Skin epidermis (tissue), 12 donors: ENCODE results near the gene QSOX1.
A peak's percentile ranks its signal among the peaks of the same experiment; 100 is the strongest.
"Not testable (repeated sequence)": the region's sequence is repeated elsewhere in the genome, so short reads cannot be mapped to it uniquely, and the experiment has no call there.

Experiments used
- H3K27ac ChIP-seq, 21 experiments: fragments of 200-600 bp; sonication (generic) in 11 of 21; one replicate each; pipeline ENCODE4 v1.5.0; 2020; ENCODE audit warnings: mild to moderate bottlenecking in 3 of 21, inconsistent platforms in 2 of 21, moderate library complexity in 2 of 21
- H3K4me3 ChIP-seq, 7 experiments: fragments of 200-600 bp; sonication (generic) in 2 of 7; one replicate each; pipeline ENCODE4 v1.5.0; 2020; ENCODE audit warnings: inconsistent platforms in 2 of 7, mild to moderate bottlenecking in 2 of 7, moderate library complexity in 1 of 7

Gene QSOX1, protein sequence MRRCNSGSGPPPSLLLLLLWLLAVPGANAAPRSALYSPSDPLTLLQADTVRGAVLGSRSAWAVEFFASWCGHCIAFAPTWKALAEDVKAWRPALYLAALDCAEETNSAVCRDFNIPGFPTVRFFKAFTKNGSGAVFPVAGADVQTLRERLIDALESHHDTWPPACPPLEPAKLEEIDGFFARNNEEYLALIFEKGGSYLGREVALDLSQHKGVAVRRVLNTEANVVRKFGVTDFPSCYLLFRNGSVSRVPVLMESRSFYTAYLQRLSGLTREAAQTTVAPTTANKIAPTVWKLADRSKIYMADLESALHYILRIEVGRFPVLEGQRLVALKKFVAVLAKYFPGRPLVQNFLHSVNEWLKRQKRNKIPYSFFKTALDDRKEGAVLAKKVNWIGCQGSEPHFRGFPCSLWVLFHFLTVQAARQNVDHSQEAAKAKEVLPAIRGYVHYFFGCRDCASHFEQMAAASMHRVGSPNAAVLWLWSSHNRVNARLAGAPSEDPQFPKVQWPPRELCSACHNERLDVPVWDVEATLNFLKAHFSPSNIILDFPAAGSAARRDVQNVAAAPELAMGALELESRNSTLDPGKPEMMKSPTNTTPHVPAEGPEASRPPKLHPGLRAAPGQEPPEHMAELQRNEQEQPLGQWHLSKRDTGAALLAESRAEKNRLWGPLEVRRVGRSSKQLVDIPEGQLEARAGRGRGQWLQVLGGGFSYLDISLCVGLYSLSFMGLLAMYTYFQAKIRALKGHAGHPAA

GRCh38 chr1:180154325-180155181, at the start of gene QSOX1:
Gene QSOX1 (plus strand): TSS chr1:180154869. CDS start chr1:180154908, 39 bp downstream.
- H3K4me3 ChIP-seq: peak within 1 kb of the TSS; percentile 78 to 97 (median 90)
- H3K27ac ChIP-seq: peak within 1 kb of the TSS; percentile 67 to 97 (median 91)

GRCh38 chr1:180112091-180112490, 42.6 kb upstream of the QSOX1 start:
- H3K4me3 ChIP-seq: no peak overlapping the region
- no peak overlapping the region for H3K27ac ChIP-seq

GRCh38 chr1:180112984-180113647, 41.6 kb upstream of the QSOX1 start:
- H3K4me3 ChIP-seq: no peak overlapping the region
- no peak overlapping the region for H3K27ac ChIP-seq

- Histone ChIP-seq H3K27ac (no peak overlapping the region), H3K4me3 (no peak overlapping the region)
Observed at GRCh38 chr1:180114396-180114945, 40.2 kb upstream of the QSOX1 start.

GRCh38 chr1:180116964-180117763, 37.5 kb upstream of the QSOX1 start:
- Histone ChIP-seq H3K4me3 (no peak overlapping the region), H3K27ac (no peak overlapping the region)

DNA sequence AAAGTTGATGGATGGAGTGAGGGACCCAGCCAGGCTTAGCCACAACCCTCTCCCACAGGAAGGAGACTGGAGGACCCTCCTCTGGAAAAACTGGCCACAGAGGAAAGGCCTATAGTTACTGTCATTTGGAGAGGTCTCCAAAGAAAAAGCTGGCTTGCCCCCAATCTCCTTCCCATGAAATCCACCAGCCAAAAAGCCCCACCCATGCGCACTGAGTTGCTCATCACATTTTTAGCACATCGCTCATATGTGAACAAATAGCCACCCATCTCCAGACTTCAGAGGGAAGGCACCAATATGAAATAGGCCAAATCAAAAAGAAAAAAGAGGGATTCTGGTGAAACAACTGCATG, 36.9 kb upstream of the QSOX1 start:
- Histone ChIP-seq H3K27ac (no peak overlapping the region), H3K4me3 (no peak overlapping the region)

DNA sequence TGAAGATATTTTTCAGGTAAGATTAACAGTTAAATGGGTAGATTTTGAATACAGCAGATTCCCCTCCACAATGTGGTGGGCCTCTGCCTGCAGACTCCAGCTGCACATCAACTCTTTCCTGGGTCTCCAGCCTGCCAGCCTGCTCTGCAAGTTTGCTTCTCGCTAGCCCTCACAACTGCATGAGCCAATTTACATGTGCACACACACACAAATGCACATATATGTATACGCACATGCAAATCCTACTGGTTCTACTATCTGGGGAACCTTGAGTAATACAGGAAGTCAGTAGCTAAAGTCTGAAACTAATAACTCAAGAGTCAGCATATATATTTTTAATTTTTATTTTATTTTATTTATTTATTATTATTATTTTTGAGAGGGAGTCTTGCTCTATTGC, 34.8 kb upstream of the QSOX1 start:
- Histone ChIP-seq H3K27ac (no peak overlapping the region), H3K4me3 (no peak overlapping the region)

- no peak overlapping the region for H3K27ac ChIP-seq
- H3K4me3 ChIP-seq: no peak overlapping the region
Observed at GRCh38 chr1:180123463-180123936, 31.2 kb upstream of the QSOX1 start.

DNA sequence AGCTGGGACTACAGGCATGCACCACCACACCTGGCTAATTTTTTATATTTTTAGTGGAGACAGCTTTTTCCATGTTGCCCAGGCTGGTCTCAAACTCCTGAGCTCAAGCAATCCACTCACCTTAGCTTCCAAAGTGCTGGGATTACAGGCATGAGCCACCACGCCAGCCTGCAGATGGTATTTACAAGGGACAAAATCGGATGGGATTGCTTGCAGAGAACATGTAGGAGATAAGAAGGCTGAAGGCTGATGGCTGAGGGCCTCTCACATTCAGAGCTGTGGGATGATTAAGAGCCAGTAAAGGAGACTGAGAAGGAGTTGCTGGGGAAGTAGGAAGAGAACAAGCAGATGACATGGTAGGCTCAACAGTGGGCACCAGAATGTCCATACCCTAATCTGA, 24.0 kb upstream of the QSOX1 start:
- H3K27ac ChIP-seq: no peak overlapping the region
- H3K4me3 ChIP-seq: no peak overlapping the region

- Histone ChIP-seq H3K27ac (peak overlapping the region in 2 of 21 experiments; percentile 23 to 25), H3K4me3 (no peak overlapping the region)
Observed at GRCh38 chr1:180131510-180131909, 23.2 kb upstream of the QSOX1 start.

DNA sequence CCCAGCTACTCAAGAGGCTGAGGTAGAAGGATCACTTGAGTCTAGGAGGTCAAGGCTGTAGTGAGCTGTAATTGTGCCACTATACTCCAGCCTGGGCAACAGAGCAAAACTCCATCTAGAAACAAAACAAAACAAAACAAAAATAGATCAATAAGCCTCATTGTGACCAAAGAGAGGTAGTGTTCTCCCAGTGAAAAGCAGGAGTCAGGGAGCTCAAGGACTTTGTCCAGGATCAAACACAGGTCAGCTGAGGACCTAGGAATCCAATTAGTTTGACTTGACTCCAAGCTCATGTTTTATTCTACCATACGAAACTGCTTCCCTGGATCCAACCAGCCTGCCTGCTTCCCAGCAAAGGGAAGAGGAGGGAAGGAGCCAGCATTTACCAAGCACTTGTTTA, 21.5 kb upstream of the QSOX1 start:
- H3K4me3 ChIP-seq: no peak overlapping the region
- no peak overlapping the region for H3K27ac ChIP-seq

DNA sequence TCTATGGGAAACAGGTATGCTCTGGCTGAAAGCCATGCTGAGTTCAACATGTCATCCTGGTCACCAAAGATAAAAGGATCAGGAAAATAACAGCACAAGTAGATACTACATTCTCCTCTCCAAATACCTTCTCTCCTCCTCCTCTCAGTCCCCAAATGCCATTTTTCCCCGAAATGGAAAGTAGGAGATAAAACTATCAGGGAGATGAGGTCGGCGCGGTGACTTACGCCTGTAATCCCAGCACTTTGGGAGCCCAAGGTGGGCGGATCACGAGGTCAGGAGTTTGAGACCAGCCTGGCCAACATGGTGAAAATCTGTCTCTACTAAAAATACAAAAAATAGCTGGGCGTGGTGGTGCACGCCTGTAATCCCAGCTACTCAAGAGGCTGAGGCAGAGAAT, 21.0 kb upstream of the QSOX1 start:
- not testable (repeated sequence) for H3K27ac ChIP-seq, H3K4me3 ChIP-seq

- no peak overlapping the region for H3K27ac ChIP-seq
- H3K4me3 ChIP-seq: no peak overlapping the region
Observed at GRCh38 chr1:180135535-180135934, 19.1 kb upstream of the QSOX1 start.

- H3K4me3 ChIP-seq: no peak overlapping the region
- no peak overlapping the region for H3K27ac ChIP-seq
Observed at GRCh38 chr1:180136331-180136967, 18.2 kb upstream of the QSOX1 start.

DNA sequence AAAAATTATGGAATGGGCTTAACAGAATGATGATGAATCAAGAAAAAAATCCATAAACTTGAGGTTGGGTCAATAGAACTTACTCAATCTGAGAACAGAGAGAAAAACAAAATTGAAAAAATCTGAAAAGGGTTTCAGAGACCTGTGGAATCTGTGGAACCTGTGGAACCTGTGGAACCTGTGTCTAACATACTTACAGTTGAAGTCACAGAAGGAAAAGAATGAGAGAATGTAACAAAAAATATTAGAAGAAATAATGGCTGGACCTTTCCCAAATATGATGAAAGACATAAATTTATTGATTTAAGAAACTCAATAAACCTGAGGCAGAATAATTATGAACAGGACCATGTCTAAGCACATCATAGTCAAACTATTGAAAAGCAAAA, 17.7 kb upstream of the QSOX1 start:
- H3K4me3 ChIP-seq: no peak overlapping the region
- no peak overlapping the region for H3K27ac ChIP-seq

GRCh38 chr1:180137776-180138175, 16.9 kb upstream of the QSOX1 start:
- Histone ChIP-seq H3K27ac (no peak overlapping the region), H3K4me3 (no peak overlapping the region)

DNA sequence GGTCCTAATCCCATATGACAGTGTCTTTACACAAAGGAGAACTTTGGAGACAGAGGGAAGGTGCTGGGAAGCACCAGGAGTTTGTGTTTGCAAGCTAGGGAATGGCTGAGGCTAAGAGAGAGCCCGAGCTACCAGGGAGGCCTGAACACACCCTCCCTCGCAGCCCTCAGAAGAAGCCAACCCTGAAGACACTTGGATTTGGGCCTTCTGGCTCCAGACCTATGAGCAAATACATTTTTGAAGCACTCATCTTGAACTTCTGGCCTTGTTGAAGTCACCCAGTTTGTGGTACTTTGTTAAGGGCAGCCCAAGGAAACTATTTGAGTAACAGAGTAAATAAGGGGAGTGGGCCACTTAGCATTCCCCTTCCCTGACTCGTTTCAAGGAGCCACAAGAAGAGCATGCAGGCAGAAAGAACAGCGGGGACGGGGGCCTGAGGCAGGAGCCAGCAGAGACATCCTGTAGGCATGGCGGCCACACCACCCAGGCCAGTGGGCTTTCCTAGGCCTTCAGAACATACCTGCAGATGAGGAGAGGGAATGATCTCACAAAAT, 13.2 kb upstream of the QSOX1 start:
- H3K27ac ChIP-seq: no peak overlapping the region
- no peak overlapping the region for H3K4me3 ChIP-seq

- Histone ChIP-seq H3K4me3 (no peak overlapping the region), H3K27ac (no peak overlapping the region)
Observed at GRCh38 chr1:180143359-180143758, 11.3 kb upstream of the QSOX1 start.
